ENCODE measurements around the gene GNLY. TPM values are rescaled to one million over a fixed set of nuclear protein-coding genes. Genes with fewer than 3 reads are reported as not detected.

GNLY gene
- total RNA-seq, 1 donor = not detected

DNA sequence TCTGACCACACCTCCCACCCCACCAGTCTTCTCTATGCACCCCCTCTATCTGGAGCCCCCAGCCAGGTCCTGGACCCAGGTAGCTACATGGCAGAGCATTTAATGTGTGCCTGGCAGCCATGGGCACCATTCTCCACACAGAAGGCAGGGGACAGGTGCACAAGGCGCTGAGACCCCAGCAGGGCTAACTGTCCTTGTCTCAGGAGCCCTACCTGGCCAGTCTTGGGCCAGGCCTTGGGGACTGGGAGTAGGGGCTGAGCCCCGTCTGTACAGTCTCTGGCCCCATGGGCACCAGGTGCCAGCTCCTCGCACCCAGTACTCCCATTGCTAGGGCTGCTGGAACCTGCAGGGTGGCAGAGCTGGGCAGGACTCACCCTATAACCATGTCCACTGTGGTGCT lies 2.9 kb downstream of the GNLY start:
- DNase-seq (ENCODE audit: low read depth) = no peak
- TF ChIP-seq, protein P1, sequence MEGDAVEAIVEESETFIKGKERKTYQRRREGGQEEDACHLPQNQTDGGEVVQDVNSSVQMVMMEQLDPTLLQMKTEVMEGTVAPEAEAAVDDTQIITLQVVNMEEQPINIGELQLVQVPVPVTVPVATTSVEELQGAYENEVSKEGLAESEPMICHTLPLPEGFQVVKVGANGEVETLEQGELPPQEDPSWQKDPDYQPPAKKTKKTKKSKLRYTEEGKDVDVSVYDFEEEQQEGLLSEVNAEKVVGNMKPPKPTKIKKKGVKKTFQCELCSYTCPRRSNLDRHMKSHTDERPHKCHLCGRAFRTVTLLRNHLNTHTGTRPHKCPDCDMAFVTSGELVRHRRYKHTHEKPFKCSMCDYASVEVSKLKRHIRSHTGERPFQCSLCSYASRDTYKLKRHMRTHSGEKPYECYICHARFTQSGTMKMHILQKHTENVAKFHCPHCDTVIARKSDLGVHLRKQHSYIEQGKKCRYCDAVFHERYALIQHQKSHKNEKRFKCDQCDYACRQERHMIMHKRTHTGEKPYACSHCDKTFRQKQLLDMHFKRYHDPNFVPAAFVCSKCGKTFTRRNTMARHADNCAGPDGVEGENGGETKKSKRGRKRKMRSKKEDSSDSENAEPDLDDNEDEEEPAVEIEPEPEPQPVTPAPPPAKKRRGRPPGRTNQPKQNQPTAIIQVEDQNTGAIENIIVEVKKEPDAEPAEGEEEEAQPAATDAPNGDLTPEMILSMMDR (IDR thresholded peaks at IDR 0.05; ENCODE audit: insufficient read depth, low read length) = no peak
- H3K4me3 ChIP-seq (ENCODE audit: low read depth, low read length) = no peak overlapping the region

- no peak for DNase-seq (ENCODE audit: low read depth)
- no peak overlapping the region for H3K4me3 ChIP-seq (ENCODE audit: low read depth, low read length)
- TF ChIP-seq, protein P1 (IDR thresholded peaks at IDR 0.05; ENCODE audit: insufficient read depth, low read length) = no peak
Measured at GRCh38 chr2:85697716-85698115, 3.6 kb downstream of the GNLY start.

DNA sequence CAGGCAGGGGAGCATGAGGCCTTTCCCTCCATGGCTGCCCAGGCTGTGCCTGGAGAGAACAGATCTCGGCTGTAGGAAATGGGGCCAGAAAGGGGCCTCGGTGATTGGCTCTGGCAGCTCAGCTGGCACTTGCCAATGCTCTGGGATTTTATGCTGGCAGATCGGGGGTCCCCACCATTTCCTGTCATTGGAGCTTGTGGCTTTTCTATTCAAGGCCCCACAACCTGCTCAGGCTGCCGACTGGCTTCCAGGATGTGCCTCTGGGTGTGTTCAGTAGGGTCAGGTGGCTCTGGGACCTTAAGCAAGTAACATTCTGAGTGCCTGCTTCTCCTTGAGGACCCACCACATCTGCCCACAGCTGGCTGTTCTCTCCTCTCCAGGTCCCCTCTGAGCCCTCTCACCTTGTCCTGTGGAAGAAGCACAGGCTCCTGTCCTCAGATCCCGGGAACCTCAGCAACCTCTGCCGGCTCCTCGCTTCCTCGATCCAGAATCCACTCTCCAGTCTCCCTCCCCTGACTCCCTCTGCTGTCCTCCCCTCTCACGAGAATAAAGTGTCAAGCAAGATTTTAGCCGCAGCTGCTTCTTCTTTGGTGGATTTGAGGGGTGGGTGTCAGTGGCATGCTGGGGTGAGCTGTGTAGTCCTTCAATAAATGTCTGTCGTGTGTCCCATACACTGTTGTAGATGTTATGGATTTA lies 4.2 kb downstream of the GNLY start:
- TF ChIP-seq, protein P1 (IDR thresholded peaks at IDR 0.05; ENCODE audit: insufficient read depth, low read length) = no peak
- DNase-seq (ENCODE audit: low read depth) = no peak
- no peak overlapping the region for H3K4me3 ChIP-seq (ENCODE audit: low read depth, low read length)

GRCh38 chr2:85698880-85699254 lies 4.7 kb downstream of the GNLY start:
- H3K4me3 ChIP-seq (ENCODE audit: low read depth, low read length) = no peak overlapping the region
- no peak for DNase-seq (ENCODE audit: low read depth)
- TF ChIP-seq, protein P1 (IDR thresholded peaks at IDR 0.05; ENCODE audit: insufficient read depth, low read length) = no peak

GRCh38 chr2:85699325-85699724 lies 5.2 kb downstream of the GNLY start:
- TF ChIP-seq, protein P1 (IDR thresholded peaks at IDR 0.05; ENCODE audit: insufficient read depth, low read length) = no peak
- no peak for DNase-seq (ENCODE audit: low read depth)
- H3K4me3 ChIP-seq (ENCODE audit: low read depth, low read length) = no peak overlapping the region

- DNase-seq (ENCODE audit: low read depth) = peak; percentile 78
- TF ChIP-seq, protein P1 (IDR thresholded peaks at IDR 0.05; ENCODE audit: insufficient read depth, low read length) = no peak
Measured at GRCh38 chr2:85702172-85702571, 8.0 kb downstream of the GNLY start.

DNA sequence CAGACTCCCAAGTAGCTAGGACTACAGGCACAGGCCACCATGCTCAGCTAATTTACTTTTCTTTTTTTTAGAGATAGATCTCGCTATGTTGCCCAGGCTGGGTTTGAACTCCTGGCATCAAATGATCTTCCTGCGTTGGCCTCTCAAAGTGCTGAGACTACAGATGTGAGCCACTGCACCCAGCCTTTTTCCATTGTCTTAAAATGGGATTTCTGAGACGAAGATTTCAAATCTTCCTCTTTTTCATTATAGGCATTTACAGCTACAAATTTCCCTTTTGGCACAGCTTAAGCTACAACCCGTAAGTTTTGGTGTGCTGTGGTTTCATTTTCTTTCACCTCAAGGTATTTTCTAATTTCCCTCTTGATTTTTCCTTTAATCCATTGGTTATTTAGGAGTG lies 8.6 kb downstream of the GNLY start:
- no peak overlapping the region for H3K4me3 ChIP-seq (ENCODE audit: low read depth, low read length)
- TF ChIP-seq, protein P1 (IDR thresholded peaks at IDR 0.05; ENCODE audit: insufficient read depth, low read length) = no peak
- no peak for DNase-seq (ENCODE audit: low read depth)

More at GRCh38 chr2:85702172-85702571, 8.0 kb downstream of the GNLY start:
- no peak overlapping the region for H3K4me3 ChIP-seq (ENCODE audit: low read depth, low read length)
